Measurements from ENCODE around the gene OR1E2. TPM values are rescaled to one million over a fixed set of nuclear protein-coding genes. Genes with fewer than 3 reads are reported as not detected.
"Not testable (repeated sequence)": the region's sequence is repeated elsewhere in the genome, so short reads cannot be mapped to it uniquely, and the experiment has no call there.

OR1E2 gene
- total RNA-seq, 1 experiment from 2014 or later: not detected

DNA sequence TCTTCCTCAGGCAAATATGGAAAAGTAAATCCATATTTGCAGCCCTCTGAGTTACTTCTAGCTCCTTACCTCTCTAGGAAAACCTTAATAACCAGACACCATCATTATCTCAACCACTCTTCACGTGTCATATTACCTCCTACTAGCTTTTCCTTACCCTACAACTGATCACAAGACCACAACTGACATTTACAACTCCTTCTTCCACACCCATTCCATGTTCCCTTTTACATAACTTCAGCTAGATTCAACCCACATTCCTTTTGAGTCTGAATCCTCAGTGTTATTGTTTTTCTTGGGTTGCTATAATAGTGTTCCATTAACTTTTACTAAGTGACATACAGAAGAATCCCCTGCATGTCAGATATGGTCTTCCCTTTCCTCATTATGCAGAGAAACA lies 4.7 kb upstream of the OR1E2 start:
- H3K36me3 ChIP-seq (ENCODE audit: low read depth): no peaks in the 10 kb centered on the region
- no peak overlapping the region for H2AFZ ChIP-seq
- H3K27me3 ChIP-seq (ENCODE audit: insufficient read depth, low read depth): peaks cover 38% of the 10 kb centered on the region
- H3K4me3 ChIP-seq: no peak overlapping the region
- no peaks in the 10 kb centered on the region for H3K4me1 ChIP-seq (replicated peaks; ENCODE audit: insufficient read depth)
- intact Hi-C loops (cut with micrococcal nuclease; ENCODE audit: unreplicated experiment): no loop called here
- TF ChIP-seq, protein P1, sequence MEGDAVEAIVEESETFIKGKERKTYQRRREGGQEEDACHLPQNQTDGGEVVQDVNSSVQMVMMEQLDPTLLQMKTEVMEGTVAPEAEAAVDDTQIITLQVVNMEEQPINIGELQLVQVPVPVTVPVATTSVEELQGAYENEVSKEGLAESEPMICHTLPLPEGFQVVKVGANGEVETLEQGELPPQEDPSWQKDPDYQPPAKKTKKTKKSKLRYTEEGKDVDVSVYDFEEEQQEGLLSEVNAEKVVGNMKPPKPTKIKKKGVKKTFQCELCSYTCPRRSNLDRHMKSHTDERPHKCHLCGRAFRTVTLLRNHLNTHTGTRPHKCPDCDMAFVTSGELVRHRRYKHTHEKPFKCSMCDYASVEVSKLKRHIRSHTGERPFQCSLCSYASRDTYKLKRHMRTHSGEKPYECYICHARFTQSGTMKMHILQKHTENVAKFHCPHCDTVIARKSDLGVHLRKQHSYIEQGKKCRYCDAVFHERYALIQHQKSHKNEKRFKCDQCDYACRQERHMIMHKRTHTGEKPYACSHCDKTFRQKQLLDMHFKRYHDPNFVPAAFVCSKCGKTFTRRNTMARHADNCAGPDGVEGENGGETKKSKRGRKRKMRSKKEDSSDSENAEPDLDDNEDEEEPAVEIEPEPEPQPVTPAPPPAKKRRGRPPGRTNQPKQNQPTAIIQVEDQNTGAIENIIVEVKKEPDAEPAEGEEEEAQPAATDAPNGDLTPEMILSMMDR (conservative IDR thresholded peaks at IDR 0.05): no peak
- TF ChIP-seq EZH2 (IDR thresholded peaks at IDR 0.05; ENCODE audit: low read depth): no peak
- H3K79me2 ChIP-seq (ENCODE audit: low read depth): no peaks in the 10 kb centered on the region
- no peaks in the 10 kb centered on the region for H3K9me2 ChIP-seq (ENCODE audit: insufficient read depth)
- H4K20me1 ChIP-seq (ENCODE audit: insufficient read depth): no peaks in the 10 kb centered on the region
- ChIA-PET POLR2A (ENCODE audit: unreplicated experiment) (no interaction called here), CTCF (no interaction called here)
- no peak overlapping the region for H3K4me2 ChIP-seq
- DNase-seq: no peak
- no TSS peak for BruUV-seq (replicated peaks)
- no peaks in the 10 kb centered on the region for H3K9me3 ChIP-seq (ENCODE audit: insufficient read depth, low read depth)
- H3F3A ChIP-seq (ENCODE audit: insufficient read depth, low read depth): no peaks in the 10 kb centered on the region
- no peak overlapping the region for H3K27ac ChIP-seq

DNA sequence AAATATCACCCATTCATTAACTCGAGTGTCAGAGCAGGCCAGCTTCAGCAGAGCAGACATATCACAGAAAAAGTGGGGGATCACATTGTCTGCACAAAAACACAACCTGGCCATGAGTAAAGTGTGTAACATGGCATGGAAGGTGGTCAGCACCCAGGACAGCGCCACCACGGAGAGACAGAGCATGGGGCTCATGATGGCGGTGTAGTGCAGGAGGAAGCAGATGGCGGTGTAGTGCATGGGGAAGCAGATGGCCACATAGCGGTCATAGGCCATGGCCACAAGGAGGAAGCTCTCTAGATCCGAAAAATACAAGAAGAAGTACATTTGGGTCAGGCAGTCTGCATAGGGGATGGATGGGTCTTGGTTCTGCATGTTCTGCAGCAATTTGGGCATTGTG lies 426 bp downstream of the OR1E2 start:
- H3K27ac ChIP-seq; H3K4me1 ChIP-seq (replicated peaks; ENCODE audit: insufficient read depth); H3K4me3 ChIP-seq; H3K79me2 ChIP-seq (ENCODE audit: low read depth); H3K9me2 ChIP-seq (ENCODE audit: insufficient read depth); H4K20me1 ChIP-seq (ENCODE audit: insufficient read depth); H3K9me3 ChIP-seq (ENCODE audit: insufficient read depth, low read depth); CTCF ChIA-PET; intact Hi-C loops (cut with micrococcal nuclease; ENCODE audit: unreplicated experiment); POLR2A ChIA-PET (ENCODE audit: unreplicated experiment); BruUV-seq (replicated peaks); H3K4me2 ChIP-seq; H3F3A ChIP-seq (ENCODE audit: insufficient read depth, low read depth); H2AFZ ChIP-seq; H3K36me3 ChIP-seq (ENCODE audit: low read depth): not testable (repeated sequence)
- peaks cover 28% of the 10 kb centered on the region for H3K27me3 ChIP-seq (ENCODE audit: insufficient read depth, low read depth)
- peak in 1 of 2 experiments; percentile 19 for DNase-seq

DNA sequence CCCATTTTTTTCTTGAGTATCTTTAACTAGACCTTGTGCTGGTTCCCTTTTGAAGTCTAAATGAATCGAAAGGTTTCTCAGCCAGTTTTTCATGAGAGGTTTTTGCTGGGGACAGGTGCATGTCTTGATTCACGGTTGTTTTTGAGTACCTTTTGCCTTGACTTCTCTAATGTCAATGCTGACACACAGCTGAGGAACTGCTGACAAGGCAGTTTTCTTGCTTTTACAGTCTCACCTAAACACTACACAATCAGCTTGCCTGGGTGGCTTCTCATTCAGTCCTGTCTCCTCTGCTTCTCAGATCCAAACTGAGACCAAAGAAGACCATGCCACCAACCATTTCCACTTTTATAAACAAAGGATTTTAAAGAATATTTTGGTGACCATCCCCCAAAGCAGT lies 15.4 kb downstream of the OR1E2 start:
- no peak for DNase-seq
- Histone ChIP-seq H3K4me1 (replicated peaks; ENCODE audit: insufficient read depth) (no peaks in the 10 kb centered on the region), H3K27me3 (ENCODE audit: insufficient read depth, low read depth) (peaks cover 56% of the 10 kb centered on the region), H3K9me3 (ENCODE audit: insufficient read depth, low read depth) (no peaks in the 10 kb centered on the region), H3K36me3 (ENCODE audit: low read depth) (no peaks in the 10 kb centered on the region), H3K4me2 (no peak overlapping the region), H3K27ac (no peak overlapping the region), H3K79me2 (ENCODE audit: low read depth) (no peaks in the 10 kb centered on the region), H4K20me1 (ENCODE audit: insufficient read depth) (no peaks in the 10 kb centered on the region), H3K4me3 (no peak overlapping the region), H3K9me2 (ENCODE audit: insufficient read depth) (no peaks in the 10 kb centered on the region), H2AFZ (no peak overlapping the region), H3F3A (ENCODE audit: insufficient read depth, low read depth) (no peaks in the 10 kb centered on the region)
- no peak for TF ChIP-seq EZH2 (IDR thresholded peaks at IDR 0.05; ENCODE audit: low read depth)
- TF ChIP-seq, protein P1 (conservative IDR thresholded peaks at IDR 0.05): no peak
- POLR2A ChIA-PET (ENCODE audit: unreplicated experiment): no interaction called here
- BruUV-seq (replicated peaks): no TSS peak
- intact Hi-C loops (cut with micrococcal nuclease; ENCODE audit: unreplicated experiment): no loop called here
- CTCF ChIA-PET: no interaction called here

DNA sequence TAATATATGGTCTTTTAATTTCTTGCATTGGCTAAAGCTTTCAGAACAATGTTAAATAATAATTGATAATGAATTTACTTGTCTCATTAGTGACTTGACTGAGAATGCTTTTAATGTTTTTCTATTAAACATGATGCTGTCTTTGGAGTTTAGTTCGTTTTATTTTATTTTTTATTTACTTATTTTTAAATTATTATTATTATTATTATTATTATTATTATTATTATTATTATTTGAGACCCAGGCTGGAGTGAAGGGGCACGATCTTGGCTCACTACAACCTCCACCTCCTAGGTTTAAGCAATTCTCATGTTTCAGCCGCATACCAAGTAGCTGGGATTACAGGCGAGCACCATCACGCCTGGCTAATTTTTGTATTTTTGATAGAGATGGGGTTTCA lies 18.0 kb downstream of the OR1E2 start:
- intact Hi-C loops (cut with micrococcal nuclease; ENCODE audit: unreplicated experiment): no loop called here
- Histone ChIP-seq H3F3A (ENCODE audit: insufficient read depth, low read depth) (no peaks in the 10 kb centered on the region), H3K27me3 (ENCODE audit: insufficient read depth, low read depth) (peaks cover 53% of the 10 kb centered on the region), H4K20me1 (ENCODE audit: insufficient read depth) (no peaks in the 10 kb centered on the region), H3K4me3 (no peak overlapping the region), H3K4me2 (no peak overlapping the region), H3K9me2 (ENCODE audit: insufficient read depth) (no peaks in the 10 kb centered on the region), H3K4me1 (replicated peaks; ENCODE audit: insufficient read depth) (no peaks in the 10 kb centered on the region), H3K36me3 (ENCODE audit: low read depth) (no peaks in the 10 kb centered on the region), H3K9me3 (ENCODE audit: insufficient read depth, low read depth) (no peaks in the 10 kb centered on the region), H2AFZ (no peak overlapping the region), H3K79me2 (ENCODE audit: low read depth) (no peaks in the 10 kb centered on the region), H3K27ac (no peak overlapping the region)
- no peak for DNase-seq
- ChIA-PET CTCF (no interaction called here), POLR2A (ENCODE audit: unreplicated experiment) (interaction anchor here (1.0 kb wide), 1 partner anchor 235 kb away, joined by 5 read pairs; no protein-coding TSS in a partner anchor)
- BruUV-seq (replicated peaks): no TSS peak
- no peak for TF ChIP-seq EZH2 (IDR thresholded peaks at IDR 0.05; ENCODE audit: low read depth)
- TF ChIP-seq, protein P1 (conservative IDR thresholded peaks at IDR 0.05): no peak

DNA sequence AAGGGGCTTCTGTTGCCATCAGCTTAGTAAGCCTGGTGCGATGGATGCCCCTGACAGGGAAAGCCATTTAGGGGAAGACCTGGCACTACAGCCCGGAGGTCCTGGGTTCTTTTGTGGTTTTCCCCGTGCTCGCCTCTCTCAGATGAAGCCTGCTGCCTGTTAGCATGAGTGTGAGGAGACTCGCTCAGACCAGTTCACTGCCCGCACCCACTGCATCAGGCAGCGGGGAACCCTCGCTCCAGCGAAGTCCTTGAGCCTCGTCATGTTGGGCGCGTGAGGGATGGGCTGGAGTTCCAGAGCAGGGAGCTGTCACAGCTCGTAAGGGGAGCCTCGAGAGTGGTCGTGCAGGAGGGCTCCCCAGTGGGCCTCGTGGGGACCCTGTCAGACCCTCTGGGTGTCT lies 21.4 kb downstream of the OR1E2 start:
- H3K36me3 ChIP-seq (ENCODE audit: low read depth); H3K4me3 ChIP-seq; H4K20me1 ChIP-seq (ENCODE audit: insufficient read depth); H3K4me2 ChIP-seq; intact Hi-C loops (cut with micrococcal nuclease; ENCODE audit: unreplicated experiment); H3K9me2 ChIP-seq (ENCODE audit: insufficient read depth); H3K27ac ChIP-seq; H2AFZ ChIP-seq; POLR2A ChIA-PET (ENCODE audit: unreplicated experiment); DNase-seq; H3F3A ChIP-seq (ENCODE audit: insufficient read depth, low read depth); CTCF ChIA-PET; H3K9me3 ChIP-seq (ENCODE audit: insufficient read depth, low read depth); H3K4me1 ChIP-seq (replicated peaks; ENCODE audit: insufficient read depth); H3K79me2 ChIP-seq (ENCODE audit: low read depth); BruUV-seq (replicated peaks): not testable (repeated sequence)
- peaks cover 69% of the 10 kb centered on the region for H3K27me3 ChIP-seq (ENCODE audit: insufficient read depth, low read depth)
